ENCODE results near the gene FREY1. TPM values are rescaled to one million over a fixed set of nuclear protein-coding genes. Genes with fewer than 3 reads are reported as not detected.

FREY1 gene
- total and polyA plus RNA-seq, 2 donors (not counting 3 experiments of a cell fraction or from before 2014, with no cell fraction given) = 0.84 to 1.1 TPM

DNA sequence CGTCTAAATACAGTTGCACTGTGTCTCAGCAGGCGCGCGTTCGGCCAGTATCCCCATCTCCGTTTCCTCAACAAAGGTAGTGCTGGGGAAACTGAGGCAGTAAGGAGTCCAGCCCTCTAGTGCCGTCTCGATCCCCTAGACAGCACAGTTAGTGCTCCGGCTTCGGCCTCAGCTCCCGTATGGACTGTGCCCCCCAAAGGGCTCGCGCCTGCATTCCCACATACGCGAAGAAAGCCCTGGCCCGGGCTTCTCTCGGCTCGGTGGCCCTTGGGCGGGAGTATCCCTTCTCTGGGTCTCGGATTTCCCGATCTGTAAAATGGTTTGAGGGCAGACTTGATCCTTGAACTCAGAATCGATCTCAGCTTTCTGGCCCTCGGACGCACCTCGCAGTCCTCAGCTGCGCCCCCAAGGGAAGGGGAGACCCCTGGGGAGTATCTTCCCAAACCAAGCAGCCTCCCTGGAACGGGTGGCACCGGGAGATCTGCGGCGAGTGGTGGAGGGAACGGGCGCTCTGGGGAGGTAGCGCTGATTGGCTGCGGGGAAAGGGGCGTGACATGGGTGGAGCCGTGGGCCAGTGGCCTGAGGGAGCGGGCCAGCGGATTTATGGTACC is 11.4 kb upstream of the FREY1 start:
- TF ChIP-seq, protein P1, sequence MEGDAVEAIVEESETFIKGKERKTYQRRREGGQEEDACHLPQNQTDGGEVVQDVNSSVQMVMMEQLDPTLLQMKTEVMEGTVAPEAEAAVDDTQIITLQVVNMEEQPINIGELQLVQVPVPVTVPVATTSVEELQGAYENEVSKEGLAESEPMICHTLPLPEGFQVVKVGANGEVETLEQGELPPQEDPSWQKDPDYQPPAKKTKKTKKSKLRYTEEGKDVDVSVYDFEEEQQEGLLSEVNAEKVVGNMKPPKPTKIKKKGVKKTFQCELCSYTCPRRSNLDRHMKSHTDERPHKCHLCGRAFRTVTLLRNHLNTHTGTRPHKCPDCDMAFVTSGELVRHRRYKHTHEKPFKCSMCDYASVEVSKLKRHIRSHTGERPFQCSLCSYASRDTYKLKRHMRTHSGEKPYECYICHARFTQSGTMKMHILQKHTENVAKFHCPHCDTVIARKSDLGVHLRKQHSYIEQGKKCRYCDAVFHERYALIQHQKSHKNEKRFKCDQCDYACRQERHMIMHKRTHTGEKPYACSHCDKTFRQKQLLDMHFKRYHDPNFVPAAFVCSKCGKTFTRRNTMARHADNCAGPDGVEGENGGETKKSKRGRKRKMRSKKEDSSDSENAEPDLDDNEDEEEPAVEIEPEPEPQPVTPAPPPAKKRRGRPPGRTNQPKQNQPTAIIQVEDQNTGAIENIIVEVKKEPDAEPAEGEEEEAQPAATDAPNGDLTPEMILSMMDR (IDR thresholded peaks at IDR 0.05; ENCODE audit: extremely low read depth in 1 of 2, insufficient read depth in 1 of 2, low read depth in 1 of 2, low read length in 2 of 2) = no peak
- TF ChIP-seq FOS (IDR thresholded peaks at IDR 0.05; ENCODE audit: borderline replicate concordance, insufficient read depth, low read length) = no peak
- no peak for TF ChIP-seq MYC (IDR thresholded peaks at IDR 0.05; ENCODE audit: low read depth, low read length)
- TF ChIP-seq, protein P2, sequence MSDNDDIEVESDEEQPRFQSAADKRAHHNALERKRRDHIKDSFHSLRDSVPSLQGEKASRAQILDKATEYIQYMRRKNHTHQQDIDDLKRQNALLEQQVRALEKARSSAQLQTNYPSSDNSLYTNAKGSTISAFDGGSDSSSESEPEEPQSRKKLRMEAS (IDR thresholded peaks at IDR 0.05; ENCODE audit: insufficient read depth, insufficient read length) = no peak
- peak; percentile 47 for TF ChIP-seq POLR2AphosphoS5 (IDR thresholded peaks at IDR 0.05; ENCODE audit: insufficient read depth, low read depth, low read length)
- no peak for TF ChIP-seq EZH2 (IDR thresholded peaks at IDR 0.05; ENCODE audit: borderline replicate concordance, low read depth, low read length, severe bottlenecking)
- TF ChIP-seq JUN (IDR thresholded peaks at IDR 0.05; ENCODE audit: borderline replicate concordance, insufficient read depth, insufficient read length, low read depth) = no peak
- peak; percentile 75 for TF ChIP-seq POLR2A (IDR thresholded peaks at IDR 0.05; ENCODE audit: low read depth, low read length)
- TF ChIP-seq GATA2 (IDR thresholded peaks at IDR 0.05; ENCODE audit: insufficient read depth, insufficient read length, low read depth, low read length) = no peak
- Histone ChIP-seq H3K9me3 (replicated peaks; ENCODE audit: control insufficient read depth, insufficient read depth, low read length) (no peaks in the 10 kb centered on the region), H4K20me1 (replicated peaks; ENCODE audit: control insufficient read depth, extremely low read depth, insufficient read depth, low read length) (no peaks in the 10 kb centered on the region), H3K27ac (ENCODE audit: insufficient read depth, low read depth, low read length) (peak overlapping the region; percentile 79), H3K79me2 (ENCODE audit: control insufficient read depth, insufficient read depth, low read length) (peaks cover 10% of the 10 kb centered on the region), H3K27me3 (ENCODE audit: control insufficient read depth in 2 of 2, insufficient read depth in 2 of 2, low read length in 2 of 2) (peaks cover 9 to 21% of the 10 kb centered on the region in 2 experiments), H3K4me1 (ENCODE audit: control insufficient read depth, extremely low read depth, insufficient read depth, low read length) (peaks cover 10% of the 10 kb centered on the region), H2AFZ (ENCODE audit: low read depth, low read length) (peak overlapping the region; percentile 98), H3K36me3 (ENCODE audit: control insufficient read depth in 2 of 2, extremely low read depth in 1 of 2, insufficient read depth in 2 of 2, low read length in 2 of 2) (peaks cover 0 to 21% of the 10 kb centered on the region in 2 experiments), H3K4me3 (replicated peaks in 1 of 3; ENCODE audit: insufficient read depth in 1 of 3, low read depth in 1 of 3, low read length in 3 of 3) (peak overlapping the region; percentile 87 to 96 (median 94)), H3K9me1 (replicated peaks; ENCODE audit: control insufficient read depth, extremely low read depth, insufficient read depth, low read length) (no peaks in the 10 kb centered on the region), H3K4me2 (ENCODE audit: insufficient read depth, low read length) (peak overlapping the region; percentile 96), H3K9ac (replicated peaks; ENCODE audit: extremely low read depth, insufficient read depth, low read length) (peak overlapping the region; percentile 88)
- ChIA-PET POLR2A (interaction anchor here (0.7 to 1.6 kb wide), 3 partner anchors 12 to 72 kb away, joined by 3 to 4 read pairs (median 4); no protein-coding TSS in a partner anchor), CTCF (interaction anchor here (1.0 to 1.3 kb wide), 4 partner anchors 46 to 147 kb away, joined by 3 to 5 read pairs (median 4); no protein-coding TSS in a partner anchor)
- intact Hi-C loops (cut with micrococcal nuclease) = loop anchor here (1.0 to 2.0 kb wide), 3 partner anchors 19 to 321 kb away; partner anchors contain the start of gene CRY2
- dilution Hi-C loops (cut with MboI; ENCODE audit: extremely low pct_ligation_motif_present, low sequenced_read_pairs) = no loop called here
- DNase-seq (ENCODE audit: low read depth, low spot score) = peak; percentile 78
- TSS peak; percentile 3 for BruUV-seq (replicated peaks)
- peak; percentile 85 for FAIRE-seq
